Activated T-helper 9 cell treated with anti-CD3 and anti-CD28 coated beads, Interleukin-2, amount 50 U/mL, for 16 hours (primary cell): ENCODE data around the gene N4BP2.

Experiments
- DNase-seq: peaks from one replicate; pipeline ENCODE4 v3.0.0-alpha.2; 2020; ENCODE audit warnings: low read depth

Gene N4BP2

DNA sequence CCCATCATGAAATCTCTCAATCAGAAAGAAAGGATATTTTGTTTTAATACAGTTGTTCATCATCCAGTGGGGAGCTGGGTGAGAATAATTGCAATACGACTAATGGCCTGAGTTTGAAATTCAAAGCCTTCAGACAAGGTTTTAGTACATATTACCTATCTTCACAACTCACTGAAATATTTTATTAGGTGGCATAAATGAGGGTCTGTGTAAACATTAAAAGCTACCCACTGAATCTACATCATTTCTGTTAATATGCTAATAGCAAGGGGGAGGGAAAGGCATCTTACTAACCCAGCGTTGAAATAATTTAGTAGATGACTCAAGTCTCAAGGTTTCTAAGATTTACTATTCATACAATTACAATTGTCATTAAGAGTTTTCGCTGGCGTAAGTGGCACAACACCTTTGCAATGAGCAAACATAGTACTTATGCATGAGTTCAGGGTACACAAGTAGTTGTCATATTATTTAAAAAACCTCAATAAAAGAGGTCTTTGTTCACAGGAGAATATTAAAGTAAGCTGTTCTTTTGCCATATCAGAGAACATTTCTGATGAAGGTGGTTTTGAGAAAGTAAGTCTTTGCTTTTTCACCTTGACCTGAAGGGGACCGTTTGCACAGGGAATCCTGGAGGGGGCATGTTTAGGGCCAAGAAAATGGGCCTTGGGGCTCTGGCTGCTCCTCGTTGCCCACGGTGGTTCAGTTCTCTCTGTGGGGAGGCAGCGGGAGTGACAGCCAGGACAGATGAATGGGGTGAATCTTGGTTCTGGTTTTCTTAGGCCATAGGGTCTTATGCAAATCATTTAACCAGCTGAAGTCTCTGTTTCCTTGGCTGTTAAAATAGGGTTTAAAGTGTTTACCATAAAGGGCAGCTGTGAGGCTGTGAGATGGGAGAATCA is 135.7 kb downstream of the N4BP2 start:
- DNase-seq, result no peak

DNA sequence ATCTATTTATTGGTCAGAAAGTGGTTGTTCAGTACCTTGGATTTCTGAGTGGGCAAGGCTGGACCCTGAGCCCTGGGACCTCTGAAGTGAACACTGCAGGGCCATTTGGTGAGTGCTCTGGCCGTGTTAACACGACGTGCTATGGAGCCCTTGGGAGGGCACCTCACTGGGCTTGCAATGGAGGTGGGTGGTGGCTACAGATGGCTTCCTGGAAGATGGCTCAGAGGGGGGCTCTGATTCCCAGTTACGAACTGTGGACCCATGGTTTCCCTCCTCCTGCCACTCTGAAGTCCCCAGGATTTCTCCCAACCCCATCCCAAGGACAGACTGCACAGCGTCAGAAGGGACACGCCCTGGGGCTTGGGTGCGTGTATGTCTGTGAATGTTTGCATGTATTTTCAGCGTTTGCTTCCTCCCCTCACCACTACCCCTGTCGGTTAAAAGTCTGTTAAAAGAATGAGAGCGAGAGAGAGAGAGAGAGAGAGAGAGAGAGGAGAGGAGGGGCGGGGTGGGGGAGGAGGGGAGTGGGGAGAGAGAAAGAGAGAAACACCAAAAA is 136.4 kb downstream of the N4BP2 start:
- DNase-seq, result no peak

DNA sequence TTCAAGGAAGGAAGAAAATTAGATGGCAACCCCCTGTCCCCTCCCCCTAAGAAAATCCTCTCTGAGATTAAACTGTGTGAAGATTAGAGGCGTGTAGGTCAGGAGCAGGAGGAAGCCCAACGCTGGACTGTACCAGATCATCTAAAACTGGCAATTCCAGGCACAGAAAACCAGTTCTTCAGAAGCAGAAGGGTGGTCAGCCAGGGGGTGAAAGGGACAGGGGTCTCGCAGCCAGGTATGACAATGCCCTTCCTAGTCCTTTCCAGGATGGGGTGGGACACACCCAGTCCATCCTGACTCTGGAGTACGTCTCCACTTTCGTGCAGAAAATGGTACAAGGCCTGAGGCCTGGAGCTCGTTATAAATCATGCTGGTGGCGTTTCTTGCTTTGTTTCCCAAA is 136.9 kb downstream of the N4BP2 start:
- DNase-seq, result no peak

DNA sequence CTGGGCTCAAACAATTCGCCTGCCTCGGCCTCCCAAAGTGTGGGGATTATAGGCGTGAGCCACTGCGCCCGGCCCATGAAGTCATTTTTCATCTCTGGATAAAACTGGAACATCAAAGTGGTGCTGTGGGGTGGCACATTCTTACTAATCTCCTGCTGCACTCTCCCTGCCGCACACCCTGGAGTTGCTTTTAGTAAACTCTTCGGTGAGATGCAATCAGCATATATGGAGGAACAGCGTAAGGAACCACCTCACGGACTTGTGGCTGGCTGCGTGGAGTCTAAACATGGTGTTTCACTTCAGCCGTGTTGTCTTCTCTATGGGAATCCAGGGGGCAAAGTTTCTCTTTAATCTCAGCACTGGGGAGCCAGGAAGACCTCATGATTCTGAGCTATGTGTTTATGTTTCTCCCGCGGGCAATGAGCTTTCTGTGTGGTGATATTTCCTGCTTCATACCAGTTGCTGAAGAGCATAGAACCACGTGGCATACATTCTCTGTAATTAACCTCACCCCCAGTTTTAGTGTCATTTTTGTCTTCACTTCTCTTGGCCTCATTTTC is 138.0 kb downstream of the N4BP2 start:
- DNase-seq, result no peak

DNA sequence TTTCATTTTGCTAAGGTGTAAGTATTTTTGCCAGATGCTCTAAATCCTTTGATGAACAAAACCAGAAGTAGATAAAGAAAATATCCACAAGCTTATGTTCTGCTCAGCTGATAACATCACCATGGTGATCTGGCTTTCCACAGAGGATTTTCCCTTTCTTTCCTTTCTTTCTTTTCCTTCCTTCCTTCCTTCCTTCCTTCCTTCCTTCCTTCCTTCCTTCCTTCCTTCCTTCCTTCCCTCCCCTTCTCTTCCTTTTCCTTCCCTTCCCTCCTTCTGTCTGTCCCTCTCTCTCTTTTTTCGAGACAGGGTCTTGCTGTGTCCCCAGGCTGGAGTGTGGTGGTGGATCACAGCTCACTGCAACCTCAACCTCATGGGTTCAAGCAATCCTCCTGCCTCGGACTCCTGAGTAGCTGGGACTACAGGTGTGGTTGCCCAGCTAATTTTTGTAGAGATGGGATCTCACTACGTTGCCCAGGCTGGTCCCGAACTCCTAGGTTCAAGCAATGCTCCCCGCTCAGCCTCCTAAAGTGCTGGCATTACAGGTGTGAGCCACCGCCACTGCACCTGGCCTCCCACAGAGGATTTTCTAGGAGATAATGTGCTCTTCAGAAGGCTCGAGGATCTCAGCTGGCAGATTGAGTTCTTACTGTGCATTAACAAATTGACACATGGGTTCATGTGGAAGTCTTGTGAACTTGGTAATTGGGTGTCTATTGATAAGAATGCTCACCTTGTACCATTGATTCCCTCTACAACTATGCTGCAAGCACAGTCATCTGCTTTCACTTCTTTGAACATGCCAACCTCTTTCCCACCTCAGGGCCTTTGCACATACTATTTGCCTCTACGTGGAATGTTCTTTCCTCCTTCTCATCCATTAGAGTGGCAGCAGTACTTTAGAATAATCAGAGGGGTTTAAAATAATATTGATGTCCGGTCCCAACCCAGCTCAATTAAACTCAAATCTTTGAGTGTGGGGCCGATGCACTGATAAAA is 138.8 kb downstream of the N4BP2 start:
- DNase-seq, result no peak

DNA sequence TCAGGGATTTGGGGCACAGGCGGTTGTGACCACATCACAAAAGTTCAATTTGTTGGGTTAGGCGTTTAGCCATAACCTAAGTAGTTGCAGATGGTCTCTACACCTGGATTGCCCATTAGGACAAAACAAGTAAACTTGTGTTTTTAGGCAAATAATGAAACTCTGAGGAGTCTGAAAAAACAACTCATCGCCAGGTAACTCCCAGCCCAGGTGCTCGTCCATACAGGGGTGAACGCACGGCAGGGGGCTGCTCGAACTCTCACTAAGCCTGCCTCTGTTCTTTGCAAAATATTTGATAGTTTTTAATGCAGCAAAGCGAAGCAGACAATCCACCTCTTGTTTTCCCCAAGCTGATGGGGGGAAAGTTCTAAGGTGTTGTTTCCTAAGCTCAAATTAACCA is 139.6 kb downstream of the N4BP2 start:
- no peak for DNase-seq

DNA sequence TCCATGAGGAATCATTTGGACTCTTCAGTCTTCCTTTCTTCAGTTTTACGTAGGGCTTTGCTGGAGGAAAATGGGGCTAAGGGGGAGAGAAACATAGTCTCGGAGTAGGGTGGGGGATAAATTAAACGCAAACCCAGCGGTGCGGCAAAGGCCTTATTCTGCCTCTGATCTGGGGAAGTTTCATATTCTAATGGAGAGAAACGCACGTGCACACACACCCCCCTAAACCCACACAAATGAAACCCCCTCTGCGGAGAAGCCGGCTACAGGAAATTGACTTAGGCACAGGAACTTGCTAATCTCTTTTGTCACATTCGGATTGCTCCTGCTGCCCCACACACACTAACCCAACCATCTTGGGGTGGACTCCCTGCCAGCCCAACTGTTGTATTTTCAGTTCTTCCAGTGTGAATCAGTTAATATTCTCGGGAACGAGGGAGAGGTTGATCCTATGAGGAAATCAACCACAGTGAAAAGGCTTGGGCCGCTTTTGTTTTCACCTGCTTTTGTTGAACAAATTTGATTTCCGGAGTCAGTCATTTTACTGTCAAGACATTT is 140.2 kb downstream of the N4BP2 start, which contains the start of gene RHOH:
Gene RHOH, plus strand, starts transcription at position 308 of the 558 bp plus-strand sequence. CDS start 46,356 bp downstream, outside the sequence.
- peak; percentile 59 for DNase-seq

DNA sequence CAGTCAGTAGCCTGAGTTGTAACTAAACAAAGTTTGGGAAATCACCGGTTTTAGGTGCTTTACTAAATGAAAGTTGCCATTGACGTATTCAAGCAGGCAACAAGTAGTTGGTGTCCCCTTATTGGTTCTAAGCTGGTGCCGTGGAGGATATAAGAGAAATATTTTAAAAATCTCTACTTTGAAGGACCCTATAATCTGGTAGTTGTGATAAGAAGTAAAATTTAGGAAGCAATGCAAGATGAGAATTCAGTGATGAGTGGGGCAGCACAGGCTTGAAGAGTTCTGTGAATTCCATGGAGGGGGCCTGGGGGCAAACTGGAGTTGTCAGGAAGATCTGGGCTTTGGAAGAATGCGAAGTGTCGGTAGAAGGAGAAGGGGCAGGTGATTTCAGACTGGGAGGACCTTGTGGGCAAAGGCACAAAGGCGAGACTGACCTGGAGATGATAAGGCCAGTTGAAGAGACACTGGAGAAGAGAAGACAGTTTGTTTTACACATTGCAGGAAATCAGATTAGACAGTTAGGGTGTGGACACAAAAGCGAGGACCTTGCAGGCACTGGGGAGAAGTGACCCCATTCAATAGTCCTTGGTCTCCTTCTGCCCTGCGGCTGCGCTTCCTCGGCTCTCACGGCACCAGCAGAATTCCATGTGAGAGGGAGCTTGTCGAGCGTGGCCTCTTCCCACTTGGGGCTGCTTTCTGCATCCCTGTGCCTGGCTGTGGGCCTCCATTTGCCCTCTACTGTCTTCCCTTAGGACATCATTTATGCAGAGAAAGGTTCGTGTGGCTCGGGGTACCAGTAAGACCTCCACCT is 141.4 kb downstream of the N4BP2 start:
- no peak for DNase-seq

DNA sequence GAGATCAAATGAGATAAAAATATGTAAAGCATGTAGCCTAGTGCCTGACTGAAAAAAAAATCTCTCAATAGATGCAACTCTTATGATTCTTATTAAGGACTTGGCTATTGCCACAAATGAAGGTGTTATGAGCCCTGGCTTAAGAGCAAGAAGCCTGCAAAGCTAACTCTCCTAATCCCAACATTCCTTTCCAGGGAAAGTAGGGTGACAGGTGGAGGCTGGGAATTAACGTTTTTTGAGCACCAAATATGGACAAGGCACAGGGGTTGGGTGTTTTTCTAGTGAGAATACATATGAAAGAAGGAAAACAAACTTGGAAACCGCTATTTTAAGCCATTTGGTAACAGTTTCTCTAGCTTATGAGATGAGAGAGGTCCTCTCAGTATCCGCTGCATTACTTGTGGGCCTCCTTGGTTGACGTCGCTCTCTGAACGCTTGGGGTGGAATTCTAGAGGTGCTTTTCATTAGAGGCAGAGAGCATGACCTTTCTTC is 142.6 kb downstream of the N4BP2 start:
- DNase-seq, result no peak

DNA sequence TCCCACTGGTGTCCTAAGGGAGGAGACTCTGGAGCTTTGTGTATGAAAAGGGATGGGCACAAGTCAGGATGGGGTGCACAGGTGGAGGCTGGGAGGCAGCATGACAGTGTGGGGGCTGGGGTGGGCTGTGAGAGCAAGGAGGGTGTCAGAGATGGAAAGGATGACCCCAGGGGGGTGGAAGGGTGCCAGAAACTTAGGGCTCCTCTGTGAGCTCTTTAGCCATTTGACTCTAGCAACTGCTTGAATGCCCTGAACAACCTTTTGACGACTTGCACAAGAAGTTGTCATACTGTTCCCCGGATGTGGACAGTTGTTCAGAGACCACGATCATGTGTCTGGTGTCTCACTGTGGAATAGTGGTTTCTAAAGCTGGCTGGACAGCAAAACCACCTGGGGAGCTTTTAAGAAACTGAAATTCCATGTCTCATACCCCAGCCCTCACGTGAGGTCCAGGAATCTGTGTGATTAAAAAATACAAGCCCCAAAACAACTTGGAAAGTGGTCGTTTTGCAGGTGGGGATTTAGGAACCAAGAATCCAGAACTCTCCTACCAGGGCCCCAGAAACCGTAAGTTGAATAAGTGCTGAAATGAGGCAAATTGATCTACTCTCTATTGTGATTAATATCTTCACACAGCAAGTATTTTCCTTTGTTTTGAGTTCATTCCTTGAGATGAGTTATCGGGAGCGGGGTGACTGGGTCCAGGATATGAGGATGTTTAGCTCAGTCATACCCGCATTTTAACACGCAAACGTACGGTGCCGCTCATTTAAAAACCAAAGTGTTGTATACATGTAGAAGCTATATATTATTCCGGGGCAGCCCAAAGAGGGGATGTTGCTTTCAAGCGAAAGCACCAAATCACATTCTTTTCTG is 143.6 kb downstream of the N4BP2 start:
- peak; percentile 41 for DNase-seq

DNA sequence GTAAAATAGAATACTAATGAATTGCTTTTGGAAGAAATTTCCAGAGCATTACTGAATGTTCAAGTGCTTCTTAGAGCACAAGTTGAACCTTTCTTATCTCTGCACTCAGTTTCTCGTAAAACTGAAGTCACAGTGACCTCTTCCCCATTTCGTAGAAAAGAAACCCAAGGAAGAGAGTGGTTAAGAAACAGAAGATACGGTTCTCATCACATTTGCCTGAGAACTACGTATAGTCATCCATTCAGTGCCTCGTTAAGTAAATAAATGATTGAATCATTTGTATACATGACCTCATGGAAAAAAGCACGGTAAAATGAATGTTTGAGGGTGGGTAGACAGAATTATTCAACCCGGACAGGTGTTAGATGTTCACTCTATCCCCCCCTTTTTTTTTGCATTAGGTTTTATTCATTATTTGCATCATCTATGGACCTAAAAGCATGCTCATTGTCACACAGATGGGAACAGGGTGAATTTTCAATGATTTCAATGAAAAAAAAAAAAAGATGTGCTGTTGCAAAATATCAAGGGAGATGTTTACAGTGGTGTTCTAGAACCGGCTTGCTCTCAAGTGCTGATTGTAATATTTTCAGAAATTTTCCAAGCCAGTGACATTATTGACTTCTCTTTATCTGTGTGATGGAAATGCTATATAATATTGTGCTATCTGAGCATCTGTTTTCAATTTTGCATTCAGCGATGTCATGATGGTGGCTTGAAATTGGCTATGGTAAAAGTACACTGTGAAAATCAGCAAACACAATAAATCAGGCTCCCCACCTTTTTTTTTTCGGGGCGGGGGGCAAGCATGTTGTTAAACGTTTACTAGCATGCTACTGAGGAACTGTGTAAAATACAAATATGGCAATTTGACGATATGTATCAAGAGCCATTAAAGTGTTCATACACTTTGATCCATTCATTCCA is 144.5 kb downstream of the N4BP2 start:
- no peak for DNase-seq

DNA sequence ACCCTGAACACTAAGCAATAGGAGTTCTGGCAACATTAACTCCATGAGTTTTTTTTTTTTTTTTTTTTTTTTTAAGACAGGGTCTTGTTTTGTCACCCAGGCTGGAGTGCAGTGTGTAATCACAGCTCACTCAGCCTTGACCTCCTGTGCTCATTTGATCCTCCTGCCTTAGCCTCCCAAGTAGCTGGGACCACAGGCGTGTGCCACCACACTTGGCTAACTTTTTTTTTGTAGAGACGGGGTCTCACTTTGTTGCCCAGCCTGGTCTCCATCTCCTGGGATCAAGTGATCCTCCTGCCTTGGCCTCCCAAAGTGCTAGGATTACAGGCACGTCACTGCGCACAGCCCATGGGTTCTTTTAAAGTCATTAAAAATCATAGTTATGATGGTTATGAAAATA is 145.2 kb downstream of the N4BP2 start:
- no peak for DNase-seq

DNA sequence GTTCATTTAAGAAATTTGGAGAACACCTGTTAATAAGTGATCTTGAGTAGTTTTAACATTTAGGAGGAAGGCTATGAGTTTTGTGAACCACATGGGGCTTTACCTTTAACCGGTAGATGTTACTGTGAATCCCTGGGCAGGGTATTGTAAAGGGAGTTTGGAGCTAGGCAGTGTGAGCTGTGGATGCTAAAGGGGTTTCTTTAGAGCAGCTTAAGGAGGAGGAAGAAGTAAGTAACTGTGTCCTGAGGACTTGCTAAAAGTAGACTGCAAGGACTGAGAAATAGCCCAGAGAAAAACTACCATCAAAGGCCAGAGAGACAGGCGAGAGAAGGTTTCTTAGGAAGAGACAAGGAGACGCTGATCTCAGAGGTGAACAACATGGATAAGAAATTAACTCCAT is 145.8 kb downstream of the N4BP2 start:
- DNase-seq, result no peak

DNA sequence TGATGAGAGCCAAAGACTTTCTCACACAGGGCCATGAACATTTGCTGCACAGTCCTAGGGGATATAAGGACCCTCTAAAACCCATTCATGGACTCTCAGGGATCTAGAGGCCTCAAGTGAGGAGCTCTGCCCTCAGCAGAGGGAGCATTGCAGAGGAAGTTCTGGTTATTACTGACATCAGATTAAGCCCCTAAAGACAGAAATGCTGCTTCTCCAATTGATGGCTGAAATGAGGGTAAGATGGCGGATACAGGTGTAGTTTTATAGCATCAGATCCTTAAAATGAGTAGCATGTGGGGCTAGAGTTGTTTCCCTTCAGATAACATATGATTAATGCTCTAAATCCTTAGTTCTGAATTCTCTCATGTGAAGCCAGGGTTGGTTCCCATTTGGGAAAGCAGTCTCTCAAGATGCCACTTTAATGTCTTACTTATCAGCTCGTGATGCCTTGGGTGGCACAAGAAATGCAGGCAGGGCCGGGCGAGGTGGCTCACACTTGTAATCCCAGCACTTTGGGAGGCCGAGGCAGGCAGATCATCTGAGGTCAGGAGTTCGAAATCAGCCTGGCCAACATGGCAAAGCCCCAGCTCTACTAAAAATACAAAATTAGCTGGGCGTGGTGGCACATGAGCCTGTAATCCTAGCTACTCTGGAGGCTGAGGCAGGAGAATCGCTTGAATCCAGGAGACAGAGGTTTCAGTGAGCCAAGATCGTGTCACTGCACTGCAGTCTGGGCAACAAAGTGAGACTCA is 148.0 kb downstream of the N4BP2 start:
- no peak for DNase-seq

DNA sequence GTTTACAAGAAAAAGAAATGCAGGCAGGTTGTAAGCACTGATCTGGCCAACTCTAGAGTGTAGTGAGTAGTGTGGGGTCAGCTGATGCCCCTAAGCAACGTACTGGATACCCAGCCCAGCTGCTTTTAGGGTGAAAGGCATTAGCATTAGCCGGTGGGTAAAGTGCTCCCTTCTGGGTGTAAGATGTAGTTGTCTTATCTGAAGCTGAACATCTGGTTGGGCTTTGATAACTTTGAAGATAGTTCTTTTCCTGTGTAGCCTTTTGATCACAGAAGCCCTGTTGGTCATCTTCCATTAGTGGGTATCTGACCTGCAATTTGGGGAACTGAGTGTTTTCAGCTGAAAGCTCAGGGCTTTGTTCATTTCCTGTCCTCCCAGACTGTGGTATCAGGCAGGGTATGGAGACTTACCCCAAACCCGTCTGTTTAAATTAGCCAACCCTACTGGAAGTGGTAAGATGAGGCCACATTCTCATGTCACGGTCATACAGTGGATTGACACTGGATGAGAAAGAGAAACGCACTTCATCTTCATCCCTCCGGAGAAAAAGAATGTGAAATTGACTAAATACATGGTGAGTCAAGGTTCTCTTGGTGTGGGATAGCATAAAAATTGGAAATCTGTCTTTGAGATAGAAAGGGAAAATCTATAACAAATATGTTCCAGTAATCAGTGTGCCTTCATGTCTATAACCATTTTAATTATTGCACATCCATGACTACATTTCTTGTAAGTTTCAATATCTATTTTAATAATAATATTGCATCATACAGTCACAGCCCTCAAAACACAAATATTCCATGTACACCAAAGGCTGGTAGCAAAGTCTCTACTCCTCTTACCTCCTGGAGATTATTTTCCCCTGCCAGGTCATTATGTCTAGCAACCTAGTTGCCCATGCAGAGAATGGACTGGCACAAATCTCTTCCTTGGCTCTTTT is 148.9 kb downstream of the N4BP2 start:
- no peak for DNase-seq

DNA sequence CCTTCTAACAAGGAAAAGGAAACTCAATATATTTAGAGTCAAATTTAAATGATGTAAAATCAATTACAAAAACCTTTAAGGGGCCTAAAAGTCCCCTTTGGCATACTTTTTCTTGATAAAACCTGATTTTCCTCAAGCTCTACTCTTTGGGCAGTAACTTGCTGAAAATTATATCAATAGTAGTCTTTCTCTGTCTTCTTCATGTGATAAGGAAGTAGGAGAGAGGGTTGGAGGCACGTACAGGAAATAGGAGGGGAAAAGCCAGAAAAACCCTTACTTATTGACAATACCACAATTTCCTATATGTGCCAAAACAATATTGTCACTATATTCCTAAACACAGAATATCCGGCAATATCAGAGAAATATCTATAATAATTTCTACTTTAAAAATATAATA is 149.8 kb downstream of the N4BP2 start:
- DNase-seq, result no peak
